DND-41 (cell line): ENCODE data around the gene FAM53A.
"Not testable (repeated sequence)": the region's sequence is repeated elsewhere in the genome, so short reads cannot be mapped to it uniquely, and the experiment has no call there.

Source experiments
- ATAC-seq: fragments of 200-7000 bp; cut with Tn5 transposase; 3 replicates; pipeline ENCODE4 v1.9.1; 2021; ENCODE audit warnings: low read depth; ENCODE audit not compliant: insufficient read depth
- DNase-seq: peaks from one replicate; pipeline ENCODE4 v3.0.0-alpha.2; 2020
- H2AFZ ChIP-seq: 2 replicates; pipeline ENCODE4 v1.6.0; 2012; ENCODE audit warnings: low read depth, low read length
- H3K27ac ChIP-seq: 2 replicates; pipeline ENCODE4 v1.5.1; 2012; ENCODE audit warnings: low read length, inconsistent platforms
- H3K27me3 ChIP-seq: fragments of 200-600 bp; sonication (generic); 2 replicates; pipeline ENCODE4 v1.6.0; 2012; ENCODE audit warnings: low read length, mild to moderate bottlenecking, inconsistent platforms; ENCODE audit not compliant: insufficient read depth, poor library complexity
- H3K36me3 ChIP-seq: 2 replicates; pipeline ENCODE4 v1.5.1; 2012; ENCODE audit warnings: low read length, inconsistent platforms; ENCODE audit not compliant: insufficient read depth
- H3K4me1 ChIP-seq: 2 replicates; pipeline ENCODE4 v1.5.1; 2012; ENCODE audit warnings: mild to moderate bottlenecking, low read length; ENCODE audit not compliant: insufficient read depth
- H3K4me2 ChIP-seq: 2 replicates; pipeline ENCODE4 v1.6.0; 2012; ENCODE audit warnings: mild to moderate bottlenecking, moderate library complexity, low read length, inconsistent platforms; ENCODE audit not compliant: insufficient read depth
- H3K4me3 ChIP-seq, 2 experiments: fragments of 200-600 bp in 1 of 2; shearing (Covaris generic) in 1 of 2; 2 replicates each; pipeline ENCODE4 v1.5.1; 2012 to 2016; ENCODE audit warnings: inconsistent platforms in 2 of 2, low read length in 2 of 2, mild to moderate bottlenecking in 2 of 2, low read depth in 1 of 2, moderate library complexity in 1 of 2
- H3K79me2 ChIP-seq: 2 replicates; pipeline ENCODE4 v1.6.0; 2012; ENCODE audit warnings: low read length, inconsistent platforms; ENCODE audit not compliant: insufficient read depth
- H3K9ac ChIP-seq: 2 replicates; pipeline ENCODE4 v1.6.0; 2012; ENCODE audit warnings: low read depth, mild to moderate bottlenecking, inconsistent platforms, low read length, moderate library complexity
- H3K9me3 ChIP-seq: 2 replicates; pipeline ENCODE4 v1.5.1; 2012; ENCODE audit warnings: low read length, moderate library complexity, mild to moderate bottlenecking, inconsistent platforms; ENCODE audit not compliant: insufficient read depth, severe bottlenecking
- H4K20me1 ChIP-seq: 2 replicates; pipeline ENCODE4 v1.6.0; 2012; ENCODE audit warnings: low read length; ENCODE audit not compliant: insufficient read depth
- CTCF ChIP-seq: IDR thresholded peaks from 2 replicates; pipeline ENCODE4 v1.5.1; 2012; ENCODE audit warnings: borderline replicate concordance, low read length, moderate library complexity, mild to moderate bottlenecking; ENCODE audit not compliant: poor library complexity, severe bottlenecking; ENCODE audit errors: extremely low read depth
- EZH2 ChIP-seq: IDR thresholded peaks from 3 replicates; pipeline ENCODE4 v1.6.1; 2012; ENCODE audit warnings: borderline replicate concordance, low read depth, mild to moderate bottlenecking, moderate library complexity, low read length, inconsistent platforms; ENCODE audit not compliant: severe bottlenecking

Gene FAM53A

GRCh38 chr4:1608196-1608820 lies 75.8 kb downstream of the FAM53A start:
- TF ChIP-seq EZH2 (no peak), CTCF (no peak)
- ATAC-seq (no peak), DNase-seq (no peak)
- H3K4me1 ChIP-seq = no peaks in the 10 kb centered on the region
- no peaks in the 10 kb centered on the region for H3K36me3 ChIP-seq
- no peak overlapping the region for H3K9ac ChIP-seq
- no peaks in the 10 kb centered on the region for H3K27me3 ChIP-seq
- H3K27ac ChIP-seq = no peak overlapping the region
- H3K9me3 ChIP-seq = no peaks in the 10 kb centered on the region
- H2AFZ ChIP-seq = no peak overlapping the region
- no peaks in the 10 kb centered on the region; the same call in 1 of the 2 replicates for H4K20me1 ChIP-seq
- no peak overlapping the region for H3K4me2 ChIP-seq
- H3K4me3 ChIP-seq = no peak overlapping the region
- H3K79me2 ChIP-seq = no peaks in the 10 kb centered on the region

GRCh38 chr4:1607436-1608195 lies 76.5 kb downstream of the FAM53A start:
- H3K4me1 ChIP-seq, H3K27me3 ChIP-seq: not testable (repeated sequence)

GRCh38 chr4:1604706-1605205 lies 79.4 kb downstream of the FAM53A start:
- Histone ChIP-seq H3K9ac (no peak overlapping the region), H3K9me3 (no peaks in the 10 kb centered on the region), H3K4me3 (no peak overlapping the region), H3K4me2 (no peak overlapping the region), H4K20me1 (no peaks in the 10 kb centered on the region), H2AFZ (no peak overlapping the region), H3K36me3 (no peaks in the 10 kb centered on the region), H3K4me1 (no peaks in the 10 kb centered on the region), H3K27me3 (no peaks in the 10 kb centered on the region), H3K27ac (no peak overlapping the region), H3K79me2 (no peaks in the 10 kb centered on the region)
- TF ChIP-seq CTCF (no peak), EZH2 (no peak)
- DNase-seq = no peak
- no peak for ATAC-seq

More at GRCh38 chr4:1607436-1608195, 76.5 kb downstream of the FAM53A start:
- H2AFZ ChIP-seq, H3K9ac ChIP-seq, H3K79me2 ChIP-seq, H3K9me3 ChIP-seq, H4K20me1 ChIP-seq, DNase-seq, H3K4me2 ChIP-seq, H3K4me3 ChIP-seq, ATAC-seq, H3K27ac ChIP-seq, H3K36me3 ChIP-seq: not testable (repeated sequence)

- H3K27ac ChIP-seq = no peak overlapping the region
- DNase-seq = no peak
- no peak overlapping the region for H3K9ac ChIP-seq
- no peak for ATAC-seq
- H3K27me3 ChIP-seq = no peaks in the 10 kb centered on the region
- no peaks in the 10 kb centered on the region for H3K79me2 ChIP-seq
- H2AFZ ChIP-seq = no peak overlapping the region
- no peak for TF ChIP-seq EZH2
- no peak for TF ChIP-seq CTCF
- H3K4me3 ChIP-seq = no peak overlapping the region
- H3K4me2 ChIP-seq = no peak overlapping the region
- H3K36me3 ChIP-seq = no peaks in the 10 kb centered on the region
- no peaks in the 10 kb centered on the region for H3K9me3 ChIP-seq
- H3K4me1 ChIP-seq = no peaks in the 10 kb centered on the region
- no peaks in the 10 kb centered on the region for H4K20me1 ChIP-seq
These were observed 79.9 kb downstream of the FAM53A start for GRCh38 chr4:1604181-1604705.
